Testis (tissue), 3 donors: ENCODE data around the gene RHPN2. TPM values are rescaled to one million over a fixed set of nuclear protein-coding genes. Genes with fewer than 3 reads are reported as not detected.

Source experiments
- DNase-seq: peaks from one replicate; pipeline ENCODE4 v3.0.0-alpha.2; 2019
- H3K27ac ChIP-seq, 2 donors: fragments of 200-600 bp; sonication (generic); one replicate each; pipeline ENCODE4 v1.5.1; 2019
- H3K27me3 ChIP-seq: fragments of 200-600 bp; sonication (generic); one replicate; pipeline ENCODE4 v1.5.1; 2019
- H3K36me3 ChIP-seq: fragments of 200-600 bp; sonication (generic); one replicate; pipeline ENCODE4 v1.5.1; 2017; ENCODE audit warnings: low read depth; ENCODE audit errors: missing control alignments
- H3K4me1 ChIP-seq: fragments of 200-600 bp; sonication (generic); one replicate; pipeline ENCODE4 v1.5.1; 2019
- H3K4me3 ChIP-seq, 2 donors: fragments of 200-600 bp; sonication (generic); one replicate each; pipeline ENCODE4 v1.5.1; 2017 to 2019
- H3K9me3 ChIP-seq: fragments of 200-600 bp; sonication (generic); one replicate; pipeline ENCODE4 v1.5.1; 2017
- POLR2A ChIP-seq: fragments of 450-650 bp; IDR thresholded peaks from one replicate; pipeline ENCODE4 v1.6.1; 2017; ENCODE audit warnings: antibody characterized with exemption, mild to moderate bottlenecking, moderate library complexity
- WGBS, 2 donors: methylation state at CpG; one replicate each; pipeline ENCODE4 v1.1.5; 2018; 5-methylcytosine and 5-hydroxymethylcytosine counted together
- intact Hi-C: fragments of 100-400 bp; cut with DNase I; formaldehyde crosslinking; loops from one replicate; pipeline ENCODE4 v1.15.1; 2023; ENCODE audit warnings: low total_unique reads
- polyA plus RNA-seq: library from polyadenylated mRNA; stranded (reverse); fragments of 350-450 nt; fragmentation: Illumina TruSeq; extraction: RNeasy Lipid Tissue Mini Kit (QIAGEN cat#74804); gene quantifications from one replicate; pipeline ENCODE4 v1.2.3, GENCODE V29; 2014; ENCODE audit warnings: low read depth, low replicate concordance; ENCODE audit not compliant: insufficient read depth
- total RNA-seq, 2 donors: library from RNA; depleted of rRNA; stranded (reverse); fragments of >200 nt; gene quantifications; one replicate each; pipeline ENCODE4 v1.2.3, GENCODE V29; 2016
- TF ChIP-seq, protein P1 (sequence below), 3 experiments: fragments of 450-650 bp in 2 of 3; fragments of 200-600 bp in 1 of 3; sonication (generic) in 1 of 3; IDR thresholded peaks; one replicate each; pipeline ENCODE4 v1.5.1; 2016 to 2019; ENCODE audit warnings: antibody characterized with exemption in 3 of 3, mild to moderate bottlenecking in 2 of 3, moderate library complexity in 1 of 3

RHPN2 gene
- total and polyA plus RNA-seq, 3 donors from 2014 or later = 3.5 to 8.1 (median 4.0) TPM

DNA sequence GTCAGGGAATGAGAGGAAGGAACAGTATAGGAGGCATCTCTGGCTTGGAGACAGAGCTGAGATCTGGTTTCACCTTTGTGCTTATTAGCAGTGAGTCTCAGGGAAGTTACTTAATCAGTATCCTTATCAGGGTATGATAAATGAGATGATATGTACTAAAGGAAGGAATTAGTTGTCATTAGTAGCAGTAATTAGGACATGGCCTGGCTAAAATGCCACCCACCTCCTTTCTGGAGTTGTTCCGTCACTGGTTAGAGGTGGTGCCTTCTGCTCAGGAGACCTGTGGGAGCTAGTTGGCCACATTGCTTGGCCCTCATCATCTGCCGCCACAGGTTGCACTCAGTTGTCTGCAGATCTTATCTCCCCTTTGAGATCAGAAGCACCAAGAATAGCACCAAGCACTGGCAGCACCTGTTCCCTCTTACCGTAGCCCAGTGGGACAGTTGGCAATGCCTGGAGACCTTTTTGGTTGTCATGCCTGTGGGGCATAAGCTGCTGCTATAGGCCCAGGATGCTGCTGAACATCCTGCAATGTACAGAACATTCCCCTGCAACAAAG, 21.0 kb upstream of the RHPN2 start:
- H3K4me3 ChIP-seq = no peak overlapping the region
- DNase-seq = no peak
- H3K9me3 ChIP-seq = no peaks in the 10 kb centered on the region
- no peaks in the 10 kb centered on the region for H3K36me3 ChIP-seq
- H3K27ac ChIP-seq = no peak overlapping the region
- WGBS, 2 donors = 93 to 100% methylated on average over 1 to 3 of the region's 3 CpGs
- peaks cover 3% of the 10 kb centered on the region for H3K4me1 ChIP-seq
- intact Hi-C loops = no loop called here
- no peaks in the 10 kb centered on the region for H3K27me3 ChIP-seq
- TF ChIP-seq, protein P1, sequence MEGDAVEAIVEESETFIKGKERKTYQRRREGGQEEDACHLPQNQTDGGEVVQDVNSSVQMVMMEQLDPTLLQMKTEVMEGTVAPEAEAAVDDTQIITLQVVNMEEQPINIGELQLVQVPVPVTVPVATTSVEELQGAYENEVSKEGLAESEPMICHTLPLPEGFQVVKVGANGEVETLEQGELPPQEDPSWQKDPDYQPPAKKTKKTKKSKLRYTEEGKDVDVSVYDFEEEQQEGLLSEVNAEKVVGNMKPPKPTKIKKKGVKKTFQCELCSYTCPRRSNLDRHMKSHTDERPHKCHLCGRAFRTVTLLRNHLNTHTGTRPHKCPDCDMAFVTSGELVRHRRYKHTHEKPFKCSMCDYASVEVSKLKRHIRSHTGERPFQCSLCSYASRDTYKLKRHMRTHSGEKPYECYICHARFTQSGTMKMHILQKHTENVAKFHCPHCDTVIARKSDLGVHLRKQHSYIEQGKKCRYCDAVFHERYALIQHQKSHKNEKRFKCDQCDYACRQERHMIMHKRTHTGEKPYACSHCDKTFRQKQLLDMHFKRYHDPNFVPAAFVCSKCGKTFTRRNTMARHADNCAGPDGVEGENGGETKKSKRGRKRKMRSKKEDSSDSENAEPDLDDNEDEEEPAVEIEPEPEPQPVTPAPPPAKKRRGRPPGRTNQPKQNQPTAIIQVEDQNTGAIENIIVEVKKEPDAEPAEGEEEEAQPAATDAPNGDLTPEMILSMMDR (IDR thresholded peaks at IDR 0.05) = no peak
- no peak for TF ChIP-seq POLR2A

DNA sequence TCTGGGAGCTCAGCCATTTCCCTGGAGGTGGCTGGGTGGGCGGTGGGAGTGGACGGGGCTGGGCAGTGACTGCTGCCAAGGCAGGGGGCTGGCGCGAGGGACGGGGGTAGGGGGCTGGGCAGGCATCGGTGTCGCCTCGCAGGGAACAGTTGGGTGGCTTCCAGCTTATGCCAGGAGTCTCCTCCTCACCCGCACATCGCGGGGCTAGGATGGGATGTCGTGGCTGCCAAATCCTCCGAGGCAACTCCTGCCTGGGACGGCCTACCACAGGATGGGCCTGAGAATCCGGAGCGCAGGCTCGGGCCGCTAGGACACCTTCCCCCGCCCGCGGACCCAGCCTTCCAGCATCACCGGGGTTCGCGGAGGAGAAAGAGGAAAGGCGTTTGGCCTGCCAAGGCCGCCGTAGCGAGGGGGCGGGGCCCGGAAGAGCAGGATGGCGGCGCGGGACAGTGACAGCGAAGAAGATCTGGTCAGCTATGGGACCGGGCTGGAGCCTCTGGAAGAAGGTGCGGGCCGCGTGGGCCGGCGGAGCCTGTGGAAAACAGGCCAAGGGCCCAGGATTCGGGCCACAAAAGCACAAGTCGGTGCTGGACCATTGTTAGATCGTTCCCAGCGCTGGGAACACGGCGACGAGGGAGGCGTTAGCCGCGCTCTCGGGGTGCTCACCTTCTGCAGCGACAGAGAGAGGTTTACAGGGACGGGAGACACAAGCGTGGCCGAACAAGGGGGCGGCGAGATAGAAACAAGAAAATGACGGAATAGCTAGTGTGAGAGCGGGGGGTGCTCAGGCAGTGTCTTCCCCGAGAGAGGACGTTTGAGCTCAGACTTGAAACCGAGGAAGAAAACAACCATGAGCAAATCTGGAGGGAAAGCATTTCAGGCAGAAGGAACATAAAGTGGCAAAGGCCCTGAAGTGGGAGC, 16.3 kb upstream of the RHPN2 start, which contains the start of gene GPATCH1:
Gene GPATCH1 (plus strand): TSS at position 421 of the 921 bp plus-strand sequence. CDS start 13 bp downstream, at position 434.
- H3K4me1 ChIP-seq = peaks cover 3% of the 10 kb centered on the region
- H3K27me3 ChIP-seq = no peaks in the 10 kb centered on the region
- H3K4me3 ChIP-seq = peak within 1 kb of the TSS; percentile 76 to 92
- peak within 1 kb of the TSS; percentile 47 to 59 for H3K27ac ChIP-seq
- DNase-seq = peak; percentile 96
- intact Hi-C loops = no loop called here
- no peak for TF ChIP-seq POLR2A
- TF ChIP-seq, protein P1 (IDR thresholded peaks at IDR 0.05) = peak in 1 of 3 experiments; percentile 21
- no peaks in the 10 kb centered on the region for H3K36me3 ChIP-seq
- 0 to 1% methylated on average over 48 to 61 of the region's 62 CpGs for WGBS, 2 donors
- no peaks in the 10 kb centered on the region for H3K9me3 ChIP-seq

GRCh38 chr19:33075519-33075918, 10.8 kb upstream of the RHPN2 start:
- H3K4me3 ChIP-seq = no peak overlapping the region
- H3K27me3 ChIP-seq = no peaks in the 10 kb centered on the region
- no peaks in the 10 kb centered on the region for H3K9me3 ChIP-seq
- 76 to 92% methylated on average over 2 of the region's 2 CpGs for WGBS, 2 donors
- intact Hi-C loops = no loop called here
- no peaks in the 10 kb centered on the region for H3K36me3 ChIP-seq
- no peak overlapping the region for H3K27ac ChIP-seq
- no peak for DNase-seq
- H3K4me1 ChIP-seq = no peaks in the 10 kb centered on the region
- TF ChIP-seq POLR2A = no peak
- TF ChIP-seq, protein P1 (IDR thresholded peaks at IDR 0.05) = no peak

GRCh38 chr19:33071887-33072286, 7.2 kb upstream of the RHPN2 start:
- H3K36me3 ChIP-seq = no peaks in the 10 kb centered on the region
- 86 to 87% methylated on average over 7 of the region's 7 CpGs for WGBS, 2 donors
- no peaks in the 10 kb centered on the region for H3K9me3 ChIP-seq
- no peak for TF ChIP-seq POLR2A
- TF ChIP-seq, protein P1 (IDR thresholded peaks at IDR 0.05) = no peak
- no peak for DNase-seq
- intact Hi-C loops = no loop called here
- no peak overlapping the region for H3K4me3 ChIP-seq
- H3K27me3 ChIP-seq = no peaks in the 10 kb centered on the region
- H3K27ac ChIP-seq = no peak overlapping the region
- H3K4me1 ChIP-seq = no peaks in the 10 kb centered on the region
